ENCODE results near the gene FDPS. TPM values are rescaled to one million over a fixed set of nuclear protein-coding genes. Genes with fewer than 3 reads are reported as not detected.

FDPS gene
- total and polyA plus RNA-seq, 2 donors (not counting 3 experiments of a cell fraction or from before 2014, with no cell fraction given), result 630 to 646 TPM

DNA sequence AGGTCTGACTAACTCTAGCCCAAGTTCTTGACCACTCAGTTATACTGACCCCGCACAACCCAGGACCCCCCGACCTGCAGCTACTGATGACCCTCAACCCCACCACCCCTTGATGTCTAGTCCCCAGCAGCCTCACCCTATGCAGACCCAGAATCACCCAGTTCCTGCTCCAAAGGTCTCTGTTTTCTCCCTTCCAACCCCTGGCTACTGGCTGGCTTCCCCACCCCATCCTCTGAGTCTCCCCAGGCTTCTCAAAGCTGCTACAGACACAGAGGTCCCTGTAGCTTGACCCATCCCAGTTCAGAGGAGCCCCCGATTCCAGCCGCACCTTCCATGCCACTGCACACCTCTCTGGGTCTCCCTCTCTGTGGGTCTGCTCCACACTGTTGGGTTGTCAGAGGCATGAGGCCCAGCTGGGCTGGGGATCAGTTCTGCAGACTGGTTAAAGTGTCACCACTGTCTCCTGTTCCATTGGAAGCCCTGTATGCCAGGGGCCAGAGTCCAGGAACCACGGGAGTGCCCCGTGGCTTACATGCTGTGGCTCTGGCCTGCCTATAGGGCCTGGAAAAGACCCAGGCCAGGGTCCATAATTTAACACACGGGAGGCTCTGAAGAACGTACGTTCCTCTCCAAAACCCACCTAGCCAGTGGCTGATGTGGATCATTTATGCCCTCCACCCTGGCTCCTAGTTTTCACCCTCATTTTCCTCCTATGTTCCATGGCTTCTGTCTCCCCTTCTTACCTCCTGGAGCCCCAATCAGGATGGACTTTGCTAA is 7.9 kb upstream of the FDPS start:
- H3K79me2 ChIP-seq (ENCODE audit: control insufficient read depth, insufficient read depth, low read length), result no peaks in the 10 kb centered on the region
- no peak overlapping the region for H3K9ac ChIP-seq (replicated peaks; ENCODE audit: extremely low read depth, insufficient read depth, low read length)
- no peak overlapping the region for H3K27ac ChIP-seq (ENCODE audit: insufficient read depth, low read depth, low read length)
- BruUV-seq (replicated peaks), result no TSS peak
- no peaks in the 10 kb centered on the region for H3K9me3 ChIP-seq (replicated peaks; ENCODE audit: control insufficient read depth, insufficient read depth, low read length)
- no peaks in the 10 kb centered on the region for H4K20me1 ChIP-seq (replicated peaks; ENCODE audit: control insufficient read depth, extremely low read depth, insufficient read depth, low read length)
- no peaks in the 10 kb centered on the region for H3K4me1 ChIP-seq (ENCODE audit: control insufficient read depth, extremely low read depth, insufficient read depth, low read length)
- ChIA-PET CTCF (interaction anchor here (1.3 to 1.6 kb wide), 2 partner anchors 22 kb away, joined by 3 to 5 read pairs; no protein-coding TSS in a partner anchor), POLR2A (no interaction called here)
- no peaks in the 10 kb centered on the region for H3K9me1 ChIP-seq (replicated peaks; ENCODE audit: control insufficient read depth, extremely low read depth, insufficient read depth, low read length)
- intact Hi-C loops (cut with micrococcal nuclease) (no loop called here), dilution Hi-C loops (cut with MboI; ENCODE audit: extremely low pct_ligation_motif_present, low sequenced_read_pairs) (no loop called here)
- no peaks in the 10 kb centered on the region for H3K36me3 ChIP-seq (ENCODE audit: control insufficient read depth in 2 of 2, extremely low read depth in 1 of 2, insufficient read depth in 2 of 2, low read length in 2 of 2)
- DNase-seq (ENCODE audit: low read depth, low spot score) (no peak), FAIRE-seq (no peak)
- no peak overlapping the region for H2AFZ ChIP-seq (ENCODE audit: low read depth, low read length)
- peaks cover 10 to 12% of the 10 kb centered on the region in 2 experiments for H3K27me3 ChIP-seq (ENCODE audit: control insufficient read depth in 2 of 2, insufficient read depth in 2 of 2, low read length in 2 of 2)
- TF ChIP-seq JUN (IDR thresholded peaks at IDR 0.05; ENCODE audit: borderline replicate concordance, insufficient read depth, insufficient read length, low read depth) (no peak), EZH2 (IDR thresholded peaks at IDR 0.05; ENCODE audit: borderline replicate concordance, low read depth, low read length, severe bottlenecking) (no peak), POLR2A (IDR thresholded peaks at IDR 0.05; ENCODE audit: low read depth, low read length) (no peak), FOS (IDR thresholded peaks at IDR 0.05; ENCODE audit: borderline replicate concordance, insufficient read depth, low read length) (no peak), CTCF (IDR thresholded peaks at IDR 0.05; ENCODE audit: extremely low read depth in 1 of 2, insufficient read depth in 1 of 2, low read depth in 1 of 2, low read length in 2 of 2) (no peak), GATA2 (IDR thresholded peaks at IDR 0.05; ENCODE audit: insufficient read depth, insufficient read length, low read depth, low read length) (no peak), POLR2AphosphoS5 (IDR thresholded peaks at IDR 0.05; ENCODE audit: insufficient read depth, low read depth, low read length) (no peak), MYC (IDR thresholded peaks at IDR 0.05; ENCODE audit: low read depth, low read length) (no peak)
- TF ChIP-seq, protein P1, sequence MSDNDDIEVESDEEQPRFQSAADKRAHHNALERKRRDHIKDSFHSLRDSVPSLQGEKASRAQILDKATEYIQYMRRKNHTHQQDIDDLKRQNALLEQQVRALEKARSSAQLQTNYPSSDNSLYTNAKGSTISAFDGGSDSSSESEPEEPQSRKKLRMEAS (IDR thresholded peaks at IDR 0.05; ENCODE audit: insufficient read depth, insufficient read length), result no peak
- H3K4me3 ChIP-seq (replicated peaks in 1 of 3; ENCODE audit: insufficient read depth in 1 of 3, low read depth in 1 of 3, low read length in 3 of 3), result no peak overlapping the region
- H3K4me2 ChIP-seq (ENCODE audit: insufficient read depth, low read length), result no peak overlapping the region

All from endothelial cell of umbilical vein (primary cell).